HFFc6 (cell line): ENCODE results near the gene DENND1B. TPM values are rescaled to one million over a fixed set of nuclear protein-coding genes. Genes with fewer than 3 reads are reported as not detected.

Experiments used
- DNase-seq: peaks from one replicate; pipeline ENCODE4 v3.0.0-alpha.2; 2018
- H3K27ac Mint-ChIP-seq: 2 replicates; pipeline ENCODE4 v1.8.0; 2020; ENCODE audit warnings: mild to moderate bottlenecking, mixed read lengths
- H3K27me3 Mint-ChIP-seq: 2 replicates; pipeline ENCODE4 v1.8.0; 2021; ENCODE audit warnings: mild to moderate bottlenecking, moderate library complexity, mixed read lengths; ENCODE audit not compliant: insufficient read depth
- H3K36me3 Mint-ChIP-seq: 2 replicates; pipeline ENCODE4 v1.8.0; 2021; ENCODE audit warnings: low read depth, mixed read lengths
- H3K4me1 Mint-ChIP-seq: 2 replicates; pipeline ENCODE4 v1.8.0; 2020; ENCODE audit warnings: low read depth, mixed read lengths
- H3K4me3 Mint-ChIP-seq: 2 replicates; pipeline ENCODE4 v1.8.0; 2020; ENCODE audit warnings: mild to moderate bottlenecking, moderate library complexity, mixed read lengths
- H3K9me3 Mint-ChIP-seq: 2 replicates; pipeline ENCODE4 v1.8.0; 2020; ENCODE audit warnings: mild to moderate bottlenecking, mixed read lengths
- CTCF ChIP-seq: fragments of 200-600 bp; sonication (generic); IDR thresholded peaks from 2 replicates; pipeline ENCODE4 v1.5.0; 2021; ENCODE audit warnings: antibody characterized with exemption, mild to moderate bottlenecking
- long read RNA-seq: library from polyadenylated mRNA; unstranded; transcript quantifications from one replicate; pipeline ENCODE4 v2.0.0, GENCODE V29; 2019
- total RNA-seq, 6 experiments: library from RNA; stranded (reverse); fragmentation: NEBNext Ultra II Directional; extraction: Animal tissue kit (Norgen Biotek cat#: 25700); gene quantifications; 2 replicates in 1 of 6; 3 replicates in 5 of 6; pipeline ENCODE4 v1.2.3, GENCODE V29; 2021

DENND1B gene
- total RNA-seq = 1 to 10 TPM; 6.4 to 9.0 (median 7.7) TPM
- long read RNA-seq, partial matches to known transcripts = 2 of 8 reads
- long read RNA-seq, other reads (novel, unspliced or antisense) = 6 of 8 reads

- H3K27me3 Mint-ChIP-seq = peaks cover 1% of the 10 kb centered on the region; the same call in 1 of the 2 replicates
- peak within 1 kb of the TSS; percentile 95 for H3K27ac Mint-ChIP-seq
- no peak; the same call in 1 of the 2 replicates for TF ChIP-seq CTCF
- DNase-seq = peak; percentile 21
- no peaks in the 10 kb centered on the region for H3K9me3 Mint-ChIP-seq
- H3K4me3 Mint-ChIP-seq = peak within 1 kb of the TSS; percentile 92
- peaks cover 61% of the 10 kb centered on the region for H3K4me1 Mint-ChIP-seq
- H3K36me3 Mint-ChIP-seq = peaks cover 8% of the 10 kb centered on the region; the same call in 1 of the 2 replicates
These were observed at the start of gene DENND1B for GRCh38 chr1:197775282-197776262. Gene DENND1B, minus strand, starts transcription at chr1:197775480. Its CDS starts 325 bp downstream, at chr1:197775155.

GRCh38 chr1:197814306-197814705, 39.0 kb upstream of the DENND1B start:
- DNase-seq = no peak
- no peak overlapping the region for H3K4me3 Mint-ChIP-seq
- no peak for TF ChIP-seq CTCF
- no peak overlapping the region for H3K27ac Mint-ChIP-seq
- H3K36me3 Mint-ChIP-seq = no peaks in the 10 kb centered on the region
- H3K27me3 Mint-ChIP-seq = peaks cover 2% of the 10 kb centered on the region; the same call in 1 of the 2 replicates
- H3K9me3 Mint-ChIP-seq = no peaks in the 10 kb centered on the region
- peaks cover 10% of the 10 kb centered on the region for H3K4me1 Mint-ChIP-seq

GRCh38 chr1:197813741-197814140, 38.5 kb upstream of the DENND1B start:
- Mint-ChIP-seq H3K4me3 (no peak overlapping the region), H3K9me3 (no peaks in the 10 kb centered on the region), H3K4me1 (peaks cover 10% of the 10 kb centered on the region), H3K27ac (no peak overlapping the region), H3K27me3 (peaks cover 2% of the 10 kb centered on the region; the same call in 1 of the 2 replicates), H3K36me3 (no peaks in the 10 kb centered on the region)
- DNase-seq = no peak
- no peak for TF ChIP-seq CTCF

- H3K27ac Mint-ChIP-seq = no peak overlapping the region
- peak; percentile 5 for DNase-seq
These were observed 36.5 kb upstream of the DENND1B start for GRCh38 chr1:197811769-197812168.

GRCh38 chr1:197810812-197811211, 35.5 kb upstream of the DENND1B start:
- H3K36me3 Mint-ChIP-seq = no peaks in the 10 kb centered on the region
- no peaks in the 10 kb centered on the region for H3K9me3 Mint-ChIP-seq
- no peak overlapping the region for H3K27ac Mint-ChIP-seq
- peaks cover 2% of the 10 kb centered on the region; the same call in 1 of the 2 replicates for H3K27me3 Mint-ChIP-seq
- H3K4me3 Mint-ChIP-seq = no peak overlapping the region
- peaks cover 10% of the 10 kb centered on the region for H3K4me1 Mint-ChIP-seq
- no peak for TF ChIP-seq CTCF
- DNase-seq = no peak

More at GRCh38 chr1:197811769-197812168, 36.5 kb upstream of the DENND1B start:
- H3K36me3 Mint-ChIP-seq = no peaks in the 10 kb centered on the region
- no peak overlapping the region for H3K4me3 Mint-ChIP-seq
- TF ChIP-seq CTCF = no peak
- H3K27me3 Mint-ChIP-seq = peaks cover 2% of the 10 kb centered on the region; the same call in 1 of the 2 replicates
- H3K4me1 Mint-ChIP-seq = peaks cover 10% of the 10 kb centered on the region
- no peaks in the 10 kb centered on the region for H3K9me3 Mint-ChIP-seq
